ENCODE data around the gene CADM3. TPM values are rescaled to one million over a fixed set of nuclear protein-coding genes. Genes with fewer than 3 reads are reported as not detected.

The CADM3 gene
- 0.12 and 0.22 TPM in 2 replicates for total RNA-seq

GRCh38 chr1:159171254-159171687, at the start of gene CADM3:
CADM3 (plus strand) TSS chr1:159171615; CDS start chr1:159171766, 151 bp downstream.

GRCh38 chr1:159204161-159205141, 33.0 kb downstream of the CADM3 start, which contains the start of gene ACKR1:
ACKR1 (plus strand) TSS chr1:159204875; CDS start chr1:159204960, 85 bp downstream.

Other genes starting within 250 kb of the CADM3 start
- gene PYHIN1, start 240.1 kb upstream of the CADM3 start, total RNA-seq: not detected in 2 replicates
- gene IFI16, start 161.7 kb upstream of the CADM3 start, total RNA-seq: 93.3 and 117 TPM in 2 replicates
- 0.11 TPM in 1 of 2 replicates, not detected in the other for gene AIM2, start 94.8 kb upstream of the CADM3 start, total RNA-seq
- gene ACKR1, start 33.3 kb downstream of the CADM3 start, total RNA-seq: not detected in 2 replicates
- not detected in 2 replicates for gene FCER1A, start 130.7 kb downstream of the CADM3 start, total RNA-seq